GM19023 (cell line): ENCODE results near the gene DUSP16.
A peak's percentile ranks its signal among the peaks of the same experiment; 100 is the strongest.

Source experiments
- ATAC-seq: cut with Tn5 transposase; IDR thresholded peaks from one replicate; pipeline ENCODE4 v1.9.1; 2021; ENCODE audit warnings: mild to moderate bottlenecking, moderate library complexity; ENCODE audit not compliant: unreplicated experiment

The DUSP16 gene

GRCh38 chr12:12499909-12500604 lies 62.6 kb downstream of the DUSP16 start:
- no peak for ATAC-seq

DNA sequence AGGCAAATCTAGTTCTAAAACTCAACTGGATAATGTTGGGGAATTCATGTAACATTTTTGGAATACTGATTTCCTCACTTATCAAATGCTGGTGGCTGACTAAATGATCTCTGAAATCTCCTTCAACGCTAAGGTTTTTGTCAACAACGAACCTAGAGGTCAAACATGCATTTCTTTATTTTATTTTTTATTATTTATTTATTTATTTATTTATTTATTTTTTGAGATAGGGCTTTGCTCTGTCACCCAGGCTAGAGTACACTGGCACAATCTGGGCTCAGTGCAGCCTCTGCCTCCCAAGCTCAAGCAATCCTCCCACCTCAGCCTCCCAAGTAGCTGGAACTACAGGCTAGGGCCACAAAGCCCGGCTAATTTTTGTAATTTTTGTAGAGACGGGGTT lies 64.5 kb downstream of the DUSP16 start:
- ATAC-seq = no peak

DNA sequence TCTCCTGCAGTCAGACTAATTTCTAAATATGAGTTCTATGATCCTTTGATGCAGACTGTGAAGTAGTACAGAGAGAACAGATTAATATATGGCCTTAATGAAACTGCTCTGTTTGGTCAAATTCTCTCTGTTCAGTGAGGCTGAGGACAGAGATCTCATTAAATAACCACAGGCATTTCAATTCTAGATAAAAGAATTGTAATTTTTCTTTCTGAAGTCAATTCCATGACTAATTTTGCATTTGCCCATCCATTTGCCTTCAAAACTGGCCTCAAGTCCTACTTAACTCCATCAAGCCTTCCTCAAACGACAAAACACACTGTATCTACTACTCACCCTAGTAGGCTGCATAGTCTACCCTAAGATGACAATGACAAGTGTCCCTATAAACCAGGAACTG lies 67.1 kb downstream of the DUSP16 start:
- no peak for ATAC-seq

DNA sequence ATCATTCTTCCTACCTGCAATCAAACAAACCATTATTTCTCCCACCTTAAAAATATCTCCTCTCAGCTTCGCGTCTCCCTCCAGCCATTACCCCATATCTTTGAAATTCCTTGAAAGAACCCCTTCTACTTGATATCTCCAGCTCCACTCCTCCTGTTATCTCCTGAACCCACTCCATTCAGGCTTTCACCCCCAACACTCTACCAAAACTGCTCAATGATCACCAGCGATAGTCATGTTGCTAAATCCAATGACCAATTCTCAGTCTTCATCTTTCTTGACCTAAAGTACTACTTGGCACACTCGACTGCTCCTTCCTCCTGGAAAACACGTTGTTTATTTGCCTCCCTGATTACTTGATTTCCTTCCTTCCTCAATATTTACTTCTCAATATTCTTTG lies 70.1 kb downstream of the DUSP16 start:
- ATAC-seq = no peak

DNA sequence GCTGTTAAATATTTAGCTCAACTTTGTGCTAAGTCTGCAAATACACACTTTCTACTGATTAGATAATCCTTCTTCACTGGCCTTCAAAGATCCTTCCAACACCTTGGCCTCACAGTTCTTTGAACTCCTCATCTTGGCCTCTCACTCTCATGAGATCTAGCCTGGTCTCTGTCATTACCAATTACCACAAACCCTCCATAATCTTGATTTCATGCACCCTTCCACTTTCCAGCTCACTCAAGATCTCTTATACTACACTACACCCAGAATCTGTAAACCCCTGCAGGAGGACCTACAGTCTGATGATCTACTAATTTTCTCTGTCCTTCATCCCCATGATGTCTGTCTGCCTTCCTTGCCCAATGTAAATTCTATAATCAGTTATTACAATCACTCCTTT lies 71.1 kb downstream of the DUSP16 start:
- ATAC-seq = no peak

DNA sequence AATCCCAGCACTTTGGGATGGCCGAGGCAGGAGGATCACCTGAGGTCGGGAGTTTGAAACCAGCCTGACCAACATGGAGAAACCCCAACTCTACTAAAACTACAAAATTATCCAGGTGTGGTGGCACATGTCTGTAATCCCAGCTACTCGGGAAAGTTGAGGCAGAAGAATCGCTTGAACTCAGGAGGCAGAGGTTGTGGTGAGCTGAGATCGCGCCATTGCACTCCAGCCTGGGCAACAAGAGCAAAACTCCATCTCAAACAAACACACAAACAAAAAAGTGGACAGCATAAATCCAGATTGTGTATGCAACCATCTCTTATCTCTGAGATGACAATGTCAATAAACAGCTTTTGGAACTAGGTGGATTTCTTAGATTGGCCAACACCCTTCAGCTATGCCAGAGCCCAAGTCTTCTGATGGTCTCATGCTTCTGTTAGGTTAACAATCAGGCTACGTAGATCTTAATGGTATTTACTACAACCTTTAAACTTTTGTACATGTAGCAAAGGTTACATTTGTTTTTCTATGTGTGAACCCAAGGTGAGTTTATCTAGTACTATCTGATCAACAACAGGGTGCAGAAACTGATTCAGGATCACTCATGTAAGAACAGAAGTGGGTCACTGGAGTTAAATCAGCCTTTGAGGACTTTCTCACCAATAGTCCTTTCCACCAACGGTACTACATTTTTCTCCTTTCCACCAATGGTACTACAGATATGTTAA lies 73.7 kb downstream of the DUSP16 start:
- ATAC-seq = no peak

GRCh38 chr12:12488296-12488695 lies 74.4 kb downstream of the DUSP16 start:
- ATAC-seq = no peak

DNA sequence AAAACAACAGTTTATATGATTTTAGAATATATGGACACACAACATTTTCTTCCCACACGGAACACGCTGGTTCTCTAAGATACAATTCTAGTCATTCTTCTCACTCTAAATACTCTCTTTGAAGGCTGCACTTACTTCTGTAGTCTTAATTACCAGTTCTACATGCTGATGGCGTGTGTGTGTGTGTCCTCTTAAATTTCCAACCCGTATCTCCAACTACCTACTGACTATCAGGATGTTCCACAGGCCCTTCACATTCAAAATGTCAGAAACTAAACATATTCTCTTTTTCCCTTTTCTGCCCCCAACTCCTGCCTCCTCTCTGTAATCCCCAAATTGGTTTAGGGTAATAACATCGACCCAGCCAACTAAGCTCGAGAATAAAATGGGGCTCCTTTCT lies 75.2 kb downstream of the DUSP16 start:
- no peak for ATAC-seq

- peak; percentile 87 for ATAC-seq
These were observed 75.9 kb downstream of the DUSP16 start for GRCh38 chr12:12486661-12487240.

GRCh38 chr12:12483438-12483837 lies 79.2 kb downstream of the DUSP16 start:
- ATAC-seq = no peak

GRCh38 chr12:12482959-12483358 lies 79.7 kb downstream of the DUSP16 start:
- ATAC-seq = no peak

GRCh38 chr12:12482150-12482761 lies 80.4 kb downstream of the DUSP16 start:
- no peak for ATAC-seq

- no peak for ATAC-seq
These were observed 81.0 kb downstream of the DUSP16 start for GRCh38 chr12:12481631-12482030.

GRCh38 chr12:12480074-12480473 lies 82.6 kb downstream of the DUSP16 start:
- ATAC-seq = no peak

DNA sequence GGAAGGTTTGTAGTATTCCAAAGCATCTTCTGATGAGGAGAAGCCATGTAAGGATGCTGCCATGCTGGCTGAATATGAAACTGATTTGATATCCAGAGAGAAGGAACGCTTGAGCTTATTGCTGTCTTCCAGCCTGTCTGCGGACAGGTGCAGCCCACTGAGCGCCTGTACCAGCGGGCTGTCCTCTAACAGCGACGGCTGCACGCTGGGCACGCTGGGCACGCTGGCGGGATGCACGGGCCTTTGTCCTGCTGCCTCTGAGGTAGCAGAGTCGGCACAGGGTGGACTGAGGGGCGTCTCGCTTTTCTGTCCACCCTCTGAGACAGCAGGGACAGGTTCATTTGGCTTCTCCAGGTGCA lies 85.2 kb downstream of the DUSP16 start:
- ATAC-seq = no peak

DNA sequence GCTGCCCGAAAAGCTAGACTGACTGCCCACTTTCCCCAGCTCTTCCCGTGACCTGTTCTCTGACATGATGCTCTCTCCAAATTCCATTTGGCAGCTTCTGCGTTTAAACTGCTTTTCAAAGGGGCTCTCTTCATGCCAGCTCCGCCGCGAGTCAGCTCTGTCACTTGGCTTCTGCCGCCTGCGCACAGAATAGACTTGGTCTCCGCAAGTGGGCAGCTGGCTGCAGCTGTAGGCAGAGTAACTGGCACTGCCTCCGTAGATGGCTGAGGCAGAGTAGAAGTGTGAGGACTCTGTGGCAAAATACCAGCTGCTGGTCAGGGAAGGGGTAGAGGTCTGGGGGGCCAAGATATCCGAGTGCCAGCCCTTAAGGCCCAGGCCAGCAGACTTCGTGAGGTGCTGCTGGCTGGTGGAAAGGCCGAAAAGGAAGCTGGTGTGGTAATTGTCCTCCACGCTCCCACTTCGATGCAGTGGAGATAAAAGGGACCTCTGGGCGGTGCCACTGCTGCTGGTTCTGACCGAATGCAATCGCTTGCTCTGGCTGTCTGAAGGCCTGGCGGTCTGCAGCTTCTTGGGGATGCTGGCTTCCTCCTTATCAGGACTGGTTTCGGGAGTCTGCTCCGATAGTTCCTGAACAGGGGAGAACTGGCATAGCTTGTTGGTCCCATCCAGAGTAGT lies 85.7 kb downstream of the DUSP16 start:
- ATAC-seq = no peak

DNA sequence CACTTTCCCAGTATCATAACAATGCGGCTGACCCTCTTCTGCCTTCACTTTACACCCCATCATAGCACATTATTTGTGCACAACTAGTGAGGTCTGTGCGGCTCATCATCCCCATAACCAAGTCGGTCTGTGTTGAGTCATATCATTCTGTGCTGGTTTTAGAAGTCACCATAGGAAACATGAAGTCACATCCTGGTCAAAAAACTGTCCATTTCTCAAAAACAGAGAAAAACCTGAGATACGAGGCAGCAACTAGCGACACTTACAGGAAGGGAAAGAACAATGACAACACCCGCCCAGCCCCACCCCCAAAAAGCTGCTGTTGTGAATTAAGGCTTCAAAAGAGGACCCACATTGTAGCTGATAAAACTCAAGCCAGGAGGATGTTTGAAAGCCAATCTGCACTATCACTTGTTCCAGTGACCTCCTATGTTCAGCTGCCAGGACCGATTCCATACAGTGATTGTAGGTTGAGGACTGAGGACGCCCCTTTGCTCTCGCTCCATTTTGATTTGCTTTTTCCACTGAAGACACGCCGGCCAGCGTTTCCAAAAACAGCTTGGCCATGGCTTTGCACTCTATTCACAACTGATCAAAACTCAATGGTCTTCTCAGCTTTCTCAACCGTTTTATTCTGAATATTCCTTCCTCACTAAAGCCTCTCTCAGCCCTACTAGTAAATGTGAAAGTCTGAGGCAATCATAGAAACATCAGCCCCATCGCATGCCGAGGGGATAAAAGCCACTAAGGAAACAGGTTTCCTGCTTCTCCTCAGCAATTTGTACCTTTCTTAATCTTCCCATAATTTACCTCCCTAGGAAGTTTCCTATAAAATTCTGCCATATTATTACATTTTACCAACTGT lies 87.5 kb downstream of the DUSP16 start:
- peak; percentile 94 for ATAC-seq

DNA sequence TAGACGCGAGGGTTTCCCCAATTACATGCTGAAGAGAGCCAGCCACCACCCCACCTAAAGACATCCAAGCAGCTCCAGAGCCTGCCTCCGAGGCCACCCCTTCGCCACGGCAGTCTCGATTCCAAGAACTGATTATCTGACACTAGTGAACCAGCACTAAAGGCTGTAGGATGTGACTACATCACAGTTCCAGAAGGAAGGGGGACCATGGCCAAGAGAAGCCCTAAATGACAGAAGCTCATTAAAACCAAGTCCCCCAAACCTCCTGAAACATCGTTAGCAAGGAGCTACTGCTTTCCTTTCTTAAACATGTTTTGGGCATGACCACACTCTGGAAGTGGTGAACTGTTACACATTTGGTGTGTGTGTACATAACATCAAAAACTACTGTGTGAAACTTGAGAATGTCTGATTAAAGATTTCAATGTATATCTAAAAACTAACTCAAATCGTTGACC lies 88.2 kb downstream of the DUSP16 start:
- peak; percentile 23 for ATAC-seq

DNA sequence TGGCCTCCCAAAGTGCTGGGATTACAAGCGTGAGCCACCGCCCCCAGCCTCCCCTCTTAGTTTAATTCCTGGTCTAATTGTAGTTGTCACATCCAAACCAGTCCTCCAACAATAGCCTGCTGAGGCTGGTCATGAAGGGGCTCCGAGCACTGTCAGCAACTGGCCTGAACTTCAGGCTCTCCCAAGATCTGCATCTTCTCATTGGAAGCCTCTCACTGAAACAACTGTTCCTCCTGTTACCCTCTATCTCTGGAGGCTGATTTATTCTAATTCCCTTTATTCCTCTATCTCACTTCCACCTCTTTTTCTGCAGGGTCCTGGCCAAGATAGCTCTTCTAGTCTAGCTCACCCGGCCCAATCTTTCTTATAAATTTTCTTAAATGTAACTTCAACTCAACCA lies 89.4 kb downstream of the DUSP16 start:
- no peak for ATAC-seq
